K562 (cell line): Measurements from ENCODE around the gene CARD9. TPM values are rescaled to one million over a fixed set of nuclear protein-coding genes. Genes with fewer than 3 reads are reported as not detected.
A peak's percentile ranks its signal among the peaks of the same experiment; 100 is the strongest.

Experiments used
- BACH1 ChIP-seq: fragments of 200-800 bp; sonication (Bioruptor generic); IDR thresholded peaks from 2 replicates; pipeline ENCODE4 v1.6.1; 2016; ENCODE audit warnings: missing genetic modification characterization, missing compliant biosample characterization
- CBX2 ChIP-seq: fragments of 200-600 bp; sonication (generic); IDR thresholded peaks from one replicate; pipeline ENCODE4 v1.6.1; 2012; ENCODE audit warnings: mild to moderate bottlenecking, low read length, inconsistent platforms; ENCODE audit not compliant: insufficient read depth, poor library complexity, severe bottlenecking
- CBX8 ChIP-seq: fragments of 200-600 bp; sonication (generic); IDR thresholded peaks from 2 replicates; pipeline ENCODE4 v1.6.1; 2012; ENCODE audit warnings: borderline replicate concordance, mixed run types, low read depth, mild to moderate bottlenecking, moderate library complexity, mixed read lengths, low read length, control low read depth, inconsistent platforms; ENCODE audit not compliant: poor library complexity, severe bottlenecking; ENCODE audit errors: extremely low read depth
- CTCFL ChIP-seq: IDR thresholded peaks from 2 replicates; pipeline ENCODE4 v1.6.1; 2011; ENCODE audit warnings: borderline replicate concordance, low read depth, mild to moderate bottlenecking, moderate library complexity, low read length; ENCODE audit not compliant: insufficient read depth, poor library complexity, severe bottlenecking
- ELF2 ChIP-seq: fragments of 250-450 bp; sonication (Bioruptor Pico); IDR thresholded peaks from 2 replicates; pipeline ENCODE4 v1.5.0; 2021; ENCODE audit warnings: mild to moderate bottlenecking
- HCFC1 ChIP-seq: IDR thresholded peaks from 2 replicates; pipeline ENCODE4 v1.6.1; 2012; ENCODE audit warnings: low read depth, low read length, improper control_type of control experiment
- HIVEP1 ChIP-seq: fragments of 250-450 bp; sonication (Bioruptor Pico); IDR thresholded peaks from 2 replicates; pipeline ENCODE4 v1.4.0; 2020; ENCODE audit warnings: mild to moderate bottlenecking
- MAX ChIP-seq: sonication (generic); formaldehyde crosslinking; IDR thresholded peaks from 2 replicates; pipeline ENCODE4 v1.9.0; 2022; ENCODE audit warnings: mild to moderate bottlenecking, missing genetic modification reagents
- MEF2A ChIP-seq: IDR thresholded peaks from 2 replicates; pipeline ENCODE4 v1.6.1; 2011; ENCODE audit warnings: low read depth, mild to moderate bottlenecking, low read length, moderate library complexity; ENCODE audit not compliant: control insufficient read depth
- NONO ChIP-seq, 2 experiments: fragments of 200-400 bp in 1 of 2; fragments of 450-650 bp in 1 of 2; formaldehyde crosslinking in 1 of 2; IDR thresholded peaks; 2 replicates each; pipeline ENCODE4 v1.6.1; 2017; ENCODE audit warnings: low read depth in 2 of 2, mild to moderate bottlenecking in 2 of 2, moderate library complexity in 2 of 2, low read length in 1 of 2
- RBM25 ChIP-seq: fragments of 200-400 bp; formaldehyde crosslinking; IDR thresholded peaks from 2 replicates; pipeline ENCODE4 v1.6.1; 2018; ENCODE audit warnings: low read length, low read depth, moderate library complexity; ENCODE audit not compliant: severe bottlenecking
- RCOR1 ChIP-seq, 2 experiments: IDR thresholded peaks; 2 replicates each; pipeline ENCODE4 v1.6.1; 2012; ENCODE audit warnings: low read depth in 2 of 2, low read length in 2 of 2, borderline replicate concordance in 1 of 2, improper control_type of control experiment in 1 of 2
- SRF ChIP-seq, 2 experiments: fragments of 250-450, 450-650 bp in 1 of 2; sonication (Bioruptor Pico) in 1 of 2; sonication (generic) in 1 of 2; formaldehyde crosslinking; IDR thresholded peaks; 2 replicates each; pipeline versions ENCODE4 v1.5.0 to v1.5.1; 2020 to 2022; ENCODE audit warnings: mild to moderate bottlenecking in 1 of 2, missing genetic modification reagents in 1 of 2
- ZNF12 ChIP-seq: sonication (generic); formaldehyde crosslinking; IDR thresholded peaks from 2 replicates; pipeline ENCODE4 v1.4.0; 2020; ENCODE audit warnings: mild to moderate bottlenecking, missing genetic modification reagents
- ZNF282 ChIP-seq: sonication (generic); formaldehyde crosslinking; IDR thresholded peaks from 2 replicates; pipeline ENCODE4 v1.8.1; 2023; ENCODE audit warnings: missing genetic modification reagents
- polyA plus RNA-seq, 8 experiments: library from polyadenylated mRNA; depleted of rRNA in 4 of 8; stranded (reverse) in 5 of 8; unstranded in 3 of 8; fragments of >200 nt; fragmentation: Nextera tagmentation in 2 of 8; fragmentation: Illumina TruSeq in 1 of 8; extraction: Ambion mirVana in 2 of 8; extraction: Trizol in 1 of 8; gene quantifications; 2 replicates each; pipeline versions ENCODE4 v1.2.1 to v1.2.3, GENCODE V29; 2011 to 2014; ENCODE audit warnings: inconsistent platforms in 1 of 8, missing spikeins in 1 of 8
- total RNA-seq, 7 experiments: library from RNA; depleted of rRNA in 6 of 7; stranded (reverse); fragments of >200 nt in 6 of 7; fragmentation: Illumina TruSeq in 2 of 7; extraction: Trizol in 2 of 7; gene quantifications; 2 replicates each; pipeline versions ENCODE4 v1.2.1 to v1.2.3, GENCODE V29; 2011 to 2021; ENCODE audit warnings: low replicate concordance in 1 of 7
- TF ChIP-seq, protein P1 (sequence below): fragments of 250-450 bp; sonication (Bioruptor Pico); IDR thresholded peaks from 2 replicates; pipeline ENCODE4 v1.4.0; 2020; ENCODE audit warnings: mild to moderate bottlenecking, moderate library complexity
- TF ChIP-seq, protein P2 (sequence below): fragments of 450-650 bp; formaldehyde crosslinking; IDR thresholded peaks from 2 replicates; pipeline ENCODE4 v1.4.0; 2022; ENCODE audit warnings: mild to moderate bottlenecking, moderate library complexity
- TF ChIP-seq, protein P3 (sequence below): fragments of 250-450 bp; sonication (Bioruptor Pico); IDR thresholded peaks from 2 replicates; pipeline ENCODE4 v1.8.0; 2022; ENCODE audit warnings: inconsistent platforms, mild to moderate bottlenecking, moderate library complexity, borderline replicate concordance

CARD9 gene
- total and polyA plus RNA-seq, 9 of the 15 experiments (the other 6 are each of a cell fraction or from before 2014, with no cell fraction given): 1.7 to 53.0 (median 9.7) TPM

- TF ChIP-seq, protein P1, sequence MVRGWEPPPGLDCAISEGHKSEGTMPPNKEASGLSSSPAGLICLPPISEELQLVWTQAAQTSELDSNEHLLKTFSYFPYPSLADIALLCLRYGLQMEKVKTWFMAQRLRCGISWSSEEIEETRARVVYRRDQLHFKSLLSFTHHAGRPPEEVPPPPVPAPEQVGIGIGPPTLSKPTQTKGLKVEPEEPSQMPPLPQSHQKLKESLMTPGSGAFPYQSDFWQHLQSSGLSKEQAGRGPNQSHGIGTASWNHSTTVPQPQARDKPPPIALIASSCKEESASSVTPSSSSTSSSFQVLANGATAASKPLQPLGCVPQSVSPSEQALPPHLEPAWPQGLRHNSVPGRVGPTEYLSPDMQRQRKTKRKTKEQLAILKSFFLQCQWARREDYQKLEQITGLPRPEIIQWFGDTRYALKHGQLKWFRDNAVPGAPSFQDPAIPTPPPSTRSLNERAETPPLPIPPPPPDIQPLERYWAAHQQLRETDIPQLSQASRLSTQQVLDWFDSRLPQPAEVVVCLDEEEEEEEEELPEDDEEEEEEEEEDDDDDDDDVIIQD (CRISPR knock-in tag): no peak
- no peak for TF ChIP-seq CBX8
- TF ChIP-seq, protein P2, sequence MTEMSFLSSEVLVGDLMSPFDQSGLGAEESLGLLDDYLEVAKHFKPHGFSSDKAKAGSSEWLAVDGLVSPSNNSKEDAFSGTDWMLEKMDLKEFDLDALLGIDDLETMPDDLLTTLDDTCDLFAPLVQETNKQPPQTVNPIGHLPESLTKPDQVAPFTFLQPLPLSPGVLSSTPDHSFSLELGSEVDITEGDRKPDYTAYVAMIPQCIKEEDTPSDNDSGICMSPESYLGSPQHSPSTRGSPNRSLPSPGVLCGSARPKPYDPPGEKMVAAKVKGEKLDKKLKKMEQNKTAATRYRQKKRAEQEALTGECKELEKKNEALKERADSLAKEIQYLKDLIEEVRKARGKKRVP (CRISPR knock-in tag): no peak
- TF ChIP-seq ELF2 (CRISPR knock-in tag): no peak
- TF ChIP-seq NONO (IDR thresholded peaks at IDR 0.05; ENCODE audit: low read depth in 2 of 2, low read length in 1 of 2): no peak
- TF ChIP-seq RBM25: no peak
- 0 out of 4 replicates have a peak, but pooled peaks of 1 of the 2 experiments have one; percentile 14 for TF ChIP-seq RCOR1 (IDR thresholded peaks at IDR 0.05; ENCODE audit: borderline replicate concordance in 1 of 2, low read depth in 2 of 2, low read length in 2 of 2)
- no peak for TF ChIP-seq ZNF282 (CRISPR knock-in tag)
- no peak for TF ChIP-seq MEF2A
- TF ChIP-seq SRF (CRISPR knock-in tag; IDR thresholded peaks at IDR 0.05): peak in 1 of 2 experiments; percentile 65; a peak in 1 of 4 replicates
- TF ChIP-seq BACH1 (tag): no peak
- 0 out of 2 replicates have a peak, but pooled peaks have one; percentile 12 for TF ChIP-seq HCFC1
- TF ChIP-seq HIVEP1 (CRISPR knock-in tag): no peak
- TF ChIP-seq, protein P3, sequence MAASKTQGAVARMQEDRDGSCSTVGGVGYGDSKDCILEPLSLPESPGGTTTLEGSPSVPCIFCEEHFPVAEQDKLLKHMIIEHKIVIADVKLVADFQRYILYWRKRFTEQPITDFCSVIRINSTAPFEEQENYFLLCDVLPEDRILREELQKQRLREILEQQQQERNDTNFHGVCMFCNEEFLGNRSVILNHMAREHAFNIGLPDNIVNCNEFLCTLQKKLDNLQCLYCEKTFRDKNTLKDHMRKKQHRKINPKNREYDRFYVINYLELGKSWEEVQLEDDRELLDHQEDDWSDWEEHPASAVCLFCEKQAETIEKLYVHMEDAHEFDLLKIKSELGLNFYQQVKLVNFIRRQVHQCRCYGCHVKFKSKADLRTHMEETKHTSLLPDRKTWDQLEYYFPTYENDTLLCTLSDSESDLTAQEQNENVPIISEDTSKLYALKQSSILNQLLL (CRISPR knock-in tag): no peak
- no peak for TF ChIP-seq CBX2
- no peak for TF ChIP-seq MAX (CRISPR knock-in tag)
- peak; percentile 41 for TF ChIP-seq CTCFL
- no peak for TF ChIP-seq ZNF12 (CRISPR knock-in tag)
Observed at GRCh38 chr9:136339173-136339957, 34.1 kb downstream of the CARD9 start (continued).
